ENCODE data around the gene KRTAP10-2. TPM values are rescaled to one million over a fixed set of nuclear protein-coding genes. Genes with fewer than 3 reads are reported as not detected.
"Not testable (repeated sequence)": the region's sequence is repeated elsewhere in the genome, so short reads cannot be mapped to it uniquely, and the experiment has no call there.

KRTAP10-2 gene
- total and polyA plus RNA-seq, 3 donors from 2014 or later = not detected

GRCh38 chr21:44581158-44581557, 29.9 kb upstream of the KRTAP10-2 start:
- H3K4me3 ChIP-seq = no peak overlapping the region
- H3K27ac ChIP-seq = no peak overlapping the region
- H3K36me3 ChIP-seq (ENCODE audit: low read depth, missing control alignments) = no peaks in the 10 kb centered on the region
- 76 to 86% methylated on average over 3 of the region's 3 CpGs for WGBS, 2 donors
- H3K9me3 ChIP-seq = no peaks in the 10 kb centered on the region
- no peak for DNase-seq
- no peaks in the 10 kb centered on the region for H3K4me1 ChIP-seq
- TF ChIP-seq CTCF (IDR thresholded peaks at IDR 0.05) = no peak
- intact Hi-C loops (cut with DNase I; ENCODE audit: low total_unique reads) = no loop called here
- H3K27me3 ChIP-seq = no peaks in the 10 kb centered on the region

GRCh38 chr21:44580231-44580821, 29.0 kb upstream of the KRTAP10-2 start, which contains the start of gene KRTAP10-5:
TSS of gene KRTAP10-5 (minus strand) at chr21:44580604. CDS start at chr21:44580578, 26 bp downstream.
- H3K27ac ChIP-seq; H3K9me3 ChIP-seq; H3K4me3 ChIP-seq; DNase-seq; H3K4me1 ChIP-seq; H3K27me3 ChIP-seq; H3K36me3 ChIP-seq (ENCODE audit: low read depth, missing control alignments); intact Hi-C loops (cut with DNase I; ENCODE audit: low total_unique reads): not testable (repeated sequence)
- WGBS, 2 donors = 49 to 63% methylated on average over 18 to 19 of the region's 19 CpGs

GRCh38 chr21:44579833-44580144, 28.5 kb upstream of the KRTAP10-2 start:
- no peaks in the 10 kb centered on the region for H3K36me3 ChIP-seq (ENCODE audit: low read depth, missing control alignments)
- no peaks in the 10 kb centered on the region for H3K27me3 ChIP-seq
- H3K4me1 ChIP-seq = no peaks in the 10 kb centered on the region
- no peak overlapping the region for H3K4me3 ChIP-seq
- 73 to 76% methylated on average over 5 to 7 of the region's 7 CpGs for WGBS, 2 donors
- no peak overlapping the region for H3K27ac ChIP-seq
- intact Hi-C loops (cut with DNase I; ENCODE audit: low total_unique reads) = no loop called here
- no peaks in the 10 kb centered on the region for H3K9me3 ChIP-seq
- no peak for TF ChIP-seq POLR2A (IDR thresholded peaks at IDR 0.05)
- TF ChIP-seq CTCF (IDR thresholded peaks at IDR 0.05) = no peak
- no peak for DNase-seq

GRCh38 chr21:44579056-44579832, 27.9 kb upstream of the KRTAP10-2 start:
- WGBS, 2 donors = 77 to 78% methylated on average over 13 to 22 of the region's 22 CpGs
- no peaks in the 10 kb centered on the region for H3K9me3 ChIP-seq
- no peak overlapping the region for H3K4me3 ChIP-seq
- intact Hi-C loops (cut with DNase I; ENCODE audit: low total_unique reads) = no loop called here
- H3K4me1 ChIP-seq = no peaks in the 10 kb centered on the region
- H3K27ac ChIP-seq = no peak overlapping the region
- no peaks in the 10 kb centered on the region for H3K27me3 ChIP-seq
- no peak for DNase-seq
- no peak for TF ChIP-seq CTCF (IDR thresholded peaks at IDR 0.05)
- no peak for TF ChIP-seq POLR2A (IDR thresholded peaks at IDR 0.05)
- no peaks in the 10 kb centered on the region for H3K36me3 ChIP-seq (ENCODE audit: low read depth, missing control alignments)

GRCh38 chr21:44578371-44579055, 27.2 kb upstream of the KRTAP10-2 start:
- Histone ChIP-seq H3K4me3 (no peak overlapping the region), H3K27me3 (no peaks in the 10 kb centered on the region), H3K27ac (no peak overlapping the region), H3K36me3 (ENCODE audit: low read depth, missing control alignments) (no peaks in the 10 kb centered on the region), H3K4me1 (no peaks in the 10 kb centered on the region), H3K9me3 (no peaks in the 10 kb centered on the region)
- no peak for DNase-seq
- no peak for TF ChIP-seq CTCF (IDR thresholded peaks at IDR 0.05)
- TF ChIP-seq POLR2A (IDR thresholded peaks at IDR 0.05) = no peak
- intact Hi-C loops (cut with DNase I; ENCODE audit: low total_unique reads) = no loop called here
- 93 to 95% methylated on average over 16 to 17 of the region's 17 CpGs for WGBS, 2 donors
